HCEC 1CT (cell line): ENCODE data around the gene PUSL1.

ENCODE experiments used
- DNase-seq: peaks from one replicate; pipeline ENCODE4 v3.0.0-alpha.2; 2017

The PUSL1 gene

DNA sequence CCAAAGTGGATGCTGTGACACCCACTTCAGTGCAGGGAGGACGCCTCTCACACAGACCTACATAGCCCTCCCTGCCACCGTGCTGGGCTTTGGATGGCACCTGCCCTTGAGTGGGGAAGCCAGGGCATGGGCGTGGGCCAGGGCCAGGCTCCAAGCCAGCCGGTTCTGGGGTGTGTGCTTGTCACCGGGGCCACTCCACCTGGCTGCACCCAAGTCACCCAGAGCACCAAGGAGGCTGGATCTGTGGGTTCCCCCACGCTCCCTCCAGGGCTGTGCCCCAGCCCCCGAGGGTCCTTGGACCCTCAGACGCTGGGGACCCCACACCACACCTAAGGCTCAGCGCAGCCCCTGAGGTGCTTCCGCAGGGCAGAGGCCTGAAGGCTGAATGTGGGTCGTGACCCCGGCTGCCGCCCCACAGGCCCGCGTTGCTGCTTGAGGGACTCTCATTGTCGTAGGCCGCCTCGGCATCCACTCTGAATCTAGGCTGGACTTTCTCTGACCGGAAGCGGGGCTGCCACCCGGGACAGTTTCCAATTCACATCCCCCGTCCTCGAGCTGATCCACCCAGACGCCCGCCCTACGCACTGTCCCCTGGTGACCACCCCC, 48.5 kb downstream of the PUSL1 start:
- peak; percentile 38 for DNase-seq

DNA sequence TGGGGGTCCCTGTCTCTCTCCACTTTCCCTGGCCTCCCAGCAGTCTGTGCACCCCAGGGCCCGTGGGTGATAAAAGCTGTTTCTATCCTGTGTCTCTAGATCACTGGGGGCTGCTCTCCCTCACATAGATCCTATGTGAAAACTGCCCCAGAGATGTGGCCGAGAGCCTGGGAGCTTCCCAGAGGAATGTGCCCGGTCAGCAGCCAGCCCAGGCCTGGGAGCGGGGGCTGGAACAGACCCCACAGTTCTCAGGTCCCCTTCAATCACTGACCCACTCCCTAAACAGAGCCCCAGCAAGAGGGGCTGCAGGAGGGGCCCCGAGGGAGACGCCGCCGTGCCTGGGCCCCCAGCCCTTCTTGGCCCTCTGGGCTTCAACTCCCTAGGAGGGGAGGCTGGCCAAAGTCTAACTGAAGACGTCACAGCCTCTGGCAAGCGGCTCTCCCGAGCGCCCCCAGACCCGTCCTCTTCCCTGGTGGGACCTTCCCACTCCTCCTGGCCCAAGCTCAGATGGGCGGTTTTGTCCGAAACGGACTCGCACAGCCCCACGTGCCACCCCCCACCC, 49.6 kb downstream of the PUSL1 start:
- DNase-seq: peak; percentile 29

DNA sequence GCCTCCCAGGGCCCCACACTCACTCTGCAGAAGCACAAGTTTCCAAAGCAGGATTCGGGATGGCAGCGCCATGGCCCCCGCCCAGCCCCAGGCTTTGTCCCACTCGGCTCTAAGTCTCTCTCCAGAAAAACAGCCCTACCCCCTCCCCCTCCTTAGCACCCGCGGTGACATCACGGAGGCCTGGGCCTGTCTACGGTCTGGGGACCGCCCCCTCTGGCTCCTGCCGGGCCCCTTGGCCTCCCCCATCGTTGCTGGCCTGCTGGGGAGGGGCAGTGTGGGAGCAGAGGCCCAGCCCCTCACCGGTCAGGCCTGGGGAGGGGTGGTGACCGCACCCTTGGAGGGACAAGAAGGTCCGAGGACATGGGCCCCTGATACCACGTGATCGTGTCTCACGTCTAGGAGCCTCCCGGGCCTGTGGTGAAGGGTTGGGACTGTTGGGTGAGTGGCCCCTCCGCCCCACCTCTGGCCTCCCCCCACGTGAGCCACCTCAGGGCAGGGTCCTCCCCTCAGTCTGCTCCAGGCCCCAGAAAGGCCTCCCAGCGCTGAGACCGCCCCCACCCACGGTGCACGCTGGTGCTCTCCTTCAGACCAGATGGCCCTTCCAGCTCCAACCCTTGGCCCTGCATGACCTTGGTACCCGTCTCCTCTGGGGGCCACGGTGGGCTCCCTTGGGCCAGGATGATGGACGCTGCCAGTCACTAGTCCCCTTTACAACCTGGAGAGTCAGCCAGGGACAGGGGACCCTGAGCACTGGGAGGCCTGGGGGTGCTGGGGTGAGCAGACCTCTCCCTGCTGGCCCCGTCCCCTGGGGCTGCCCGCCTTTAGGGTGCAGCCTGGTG, 50.3 kb downstream of the PUSL1 start, which contains the start of gene MXRA8:
Gene MXRA8, minus strand, starts transcription at position 123 of the 839 bp plus-strand sequence. Its CDS starts 51 bp downstream, at position 72.
- peak; percentile 81 for DNase-seq

DNA sequence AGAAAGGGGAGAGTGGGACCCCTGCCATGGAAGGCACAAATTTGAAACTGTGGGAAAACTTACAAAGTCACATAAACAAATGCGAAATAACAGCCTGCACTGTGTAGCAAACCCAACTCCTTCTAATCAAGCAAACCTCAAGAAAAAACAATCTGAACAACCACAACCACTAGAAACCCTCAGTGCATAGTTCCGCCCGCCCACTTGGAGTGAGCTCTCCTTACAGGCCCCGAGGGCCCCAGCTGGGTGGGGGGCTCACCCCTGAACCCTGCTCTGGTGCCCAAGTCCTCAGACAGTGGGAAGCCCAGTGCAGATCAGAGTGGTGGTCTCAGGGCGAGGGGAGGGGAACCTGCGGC, 50.9 kb downstream of the PUSL1 start:
- DNase-seq: peak; percentile 58

DNA sequence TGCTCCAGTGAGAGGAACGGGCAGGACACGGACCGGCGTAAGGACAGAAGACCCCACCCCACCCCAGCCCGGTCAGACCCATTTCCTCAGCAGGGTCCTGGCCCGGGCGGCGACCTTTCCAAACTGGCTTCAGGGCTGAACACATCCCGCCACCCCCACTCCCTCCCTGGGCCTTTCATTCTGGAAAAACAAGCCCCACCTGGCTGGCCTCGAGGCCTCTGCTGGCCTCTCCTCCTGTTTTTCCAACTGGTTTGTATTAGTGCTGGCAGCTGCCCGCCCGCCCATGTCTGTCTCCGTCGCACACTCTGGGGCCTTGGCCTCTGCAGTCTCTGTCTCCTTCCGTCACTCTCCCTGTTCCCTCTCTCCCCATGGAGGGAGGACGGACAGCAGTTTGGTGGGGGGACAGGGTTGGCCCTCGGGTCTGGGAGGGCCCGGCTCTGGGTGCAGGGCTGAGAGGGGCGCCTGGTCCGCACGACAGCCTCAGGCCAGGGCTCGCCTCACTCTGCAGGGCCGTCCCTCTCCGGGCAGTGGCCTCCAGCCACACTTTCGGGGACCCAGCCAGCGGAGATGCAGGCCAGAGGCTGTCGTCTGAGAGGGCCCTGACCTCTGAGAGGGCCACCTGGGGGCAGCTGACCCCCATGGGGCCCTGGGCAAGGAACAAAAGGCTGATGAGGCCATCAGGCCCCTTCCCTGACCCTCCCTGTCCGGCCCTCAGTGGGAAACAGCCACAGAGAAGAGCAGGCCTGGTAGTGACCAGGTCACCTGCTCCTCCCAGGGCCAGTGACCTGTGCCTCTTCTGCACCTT, 51.5 kb downstream of the PUSL1 start:
- peak; percentile 46 for DNase-seq

DNA sequence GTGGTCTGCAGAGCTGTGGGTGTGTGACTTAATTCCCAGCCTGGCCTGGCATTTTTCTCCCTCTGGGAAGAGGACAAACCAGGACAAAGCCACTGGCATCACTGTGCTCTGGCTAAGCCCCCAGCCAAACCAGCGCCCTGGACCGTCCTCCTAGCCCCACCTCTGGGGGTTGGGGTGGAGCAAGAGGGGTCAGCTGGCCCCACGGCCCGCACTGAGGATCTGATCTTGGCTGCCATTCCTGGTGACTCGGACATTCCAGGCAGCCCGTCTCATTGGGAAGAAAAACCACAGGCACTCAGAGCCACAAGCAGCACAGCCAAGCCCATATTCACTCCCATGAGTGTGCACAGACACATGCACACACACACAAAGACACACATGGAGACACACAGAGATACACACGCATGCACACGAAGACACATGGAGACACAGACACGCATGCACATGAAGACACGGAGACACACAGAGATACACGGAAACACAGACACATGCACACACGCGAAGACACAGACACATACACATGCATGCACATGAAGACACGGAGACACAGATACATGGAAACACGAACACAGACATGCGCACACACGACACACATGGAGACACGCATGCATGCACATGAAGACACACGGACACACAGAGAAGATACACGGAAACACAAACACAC, 52.2 kb downstream of the PUSL1 start:
- DNase-seq: peak; percentile 97
